Right hindlimb (tissue), 1 donor: ENCODE data around the gene UBE2Q1.

Experiments
- DNase-seq: peaks from one replicate; pipeline ENCODE4 v3.0.0-alpha.2; 2018

The UBE2Q1 gene

GRCh38 chr1:154557939-154558719, at the start of gene UBE2Q1:
Gene UBE2Q1 (minus strand): TSS chr1:154558662. CDS start chr1:154558553, 109 bp downstream.
- peak; percentile 72 for DNase-seq

- peak; percentile 94 for DNase-seq
Measured at GRCh38 chr1:154607609-154608396, 49.3 kb upstream of the UBE2Q1 start, which contains the start of gene ADAR. Gene ADAR (minus strand): TSS chr1:154608186. CDS start chr1:154608006, 180 bp downstream.

- DNase-seq, result no peak
Measured at GRCh38 chr1:154607106-154607608, 48.7 kb upstream of the UBE2Q1 start.

GRCh38 chr1:154605534-154605933, 47.1 kb upstream of the UBE2Q1 start:
- no peak for DNase-seq

GRCh38 chr1:154603317-154603716, 44.9 kb upstream of the UBE2Q1 start:
- no peak for DNase-seq

GRCh38 chr1:154599658-154600057, 41.2 kb upstream of the UBE2Q1 start:
- DNase-seq, result no peak

GRCh38 chr1:154598871-154599635, 40.6 kb upstream of the UBE2Q1 start:
- no peak for DNase-seq

GRCh38 chr1:154595621-154596020, 37.2 kb upstream of the UBE2Q1 start:
- no peak for DNase-seq

- DNase-seq, result no peak
Measured at GRCh38 chr1:154594811-154595210, 36.3 kb upstream of the UBE2Q1 start.

GRCh38 chr1:154593390-154593789, 34.9 kb upstream of the UBE2Q1 start:
- DNase-seq, result no peak

GRCh38 chr1:154591206-154591605, 32.7 kb upstream of the UBE2Q1 start:
- DNase-seq, result no peak

GRCh38 chr1:154590756-154591155, 32.3 kb upstream of the UBE2Q1 start:
- DNase-seq, result no peak

- DNase-seq, result no peak
Measured at GRCh38 chr1:154589780-154590179, 31.3 kb upstream of the UBE2Q1 start.

GRCh38 chr1:154586641-154587040, 28.2 kb upstream of the UBE2Q1 start:
- no peak for DNase-seq

GRCh38 chr1:154586231-154586630, 27.8 kb upstream of the UBE2Q1 start:
- DNase-seq, result no peak

- DNase-seq, result no peak
Measured at GRCh38 chr1:154584267-154584994, 26.0 kb upstream of the UBE2Q1 start.

- peak; percentile 59 for DNase-seq
Measured at GRCh38 chr1:154583773-154584172, 25.3 kb upstream of the UBE2Q1 start.

GRCh38 chr1:154582885-154583284, 24.4 kb upstream of the UBE2Q1 start:
- DNase-seq, result no peak

- no peak for DNase-seq
Measured at GRCh38 chr1:154581766-154582165, 23.3 kb upstream of the UBE2Q1 start.

- DNase-seq, result no peak
Measured at GRCh38 chr1:154579374-154579773, 20.9 kb upstream of the UBE2Q1 start.

GRCh38 chr1:154578058-154578418, 19.6 kb upstream of the UBE2Q1 start:
- DNase-seq, result peak; percentile 42

GRCh38 chr1:154577346-154578057, 19.0 kb upstream of the UBE2Q1 start:
- DNase-seq, result no peak
